NCI-H2107 (cell line): ENCODE results near the gene SPEM3.
A peak's percentile ranks its signal among the peaks of the same experiment; 100 is the strongest.
"Not testable (repeated sequence)": the region's sequence is repeated elsewhere in the genome, so short reads cannot be mapped to it uniquely, and the experiment has no call there.

ENCODE experiments used
- DNase-seq: peaks from one replicate; lab custom pipeline; 2025; lab: John Stamatoyannopoulos, UW

The SPEM3 gene

DNA sequence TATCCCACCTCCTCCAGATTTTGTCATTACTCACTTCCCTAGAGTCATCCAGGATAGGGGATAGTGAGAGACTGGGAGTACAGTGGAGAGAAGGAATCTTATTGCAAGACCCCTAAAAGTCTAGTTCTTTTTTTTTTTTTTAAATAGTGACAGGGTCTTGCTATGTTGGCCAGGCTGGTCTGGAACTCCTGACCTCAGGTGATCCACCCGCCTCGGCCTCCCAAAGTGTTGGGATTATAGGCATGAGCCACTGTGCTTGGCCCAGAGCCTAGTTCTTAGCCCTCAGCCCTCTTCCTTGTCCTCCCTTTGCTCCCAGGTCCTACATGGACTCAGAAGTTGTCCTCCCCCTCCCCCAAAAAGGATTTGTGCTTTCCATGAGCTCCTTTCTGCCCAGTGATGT lies 13.5 kb downstream of the SPEM3 start:
- DNase-seq = no peak

DNA sequence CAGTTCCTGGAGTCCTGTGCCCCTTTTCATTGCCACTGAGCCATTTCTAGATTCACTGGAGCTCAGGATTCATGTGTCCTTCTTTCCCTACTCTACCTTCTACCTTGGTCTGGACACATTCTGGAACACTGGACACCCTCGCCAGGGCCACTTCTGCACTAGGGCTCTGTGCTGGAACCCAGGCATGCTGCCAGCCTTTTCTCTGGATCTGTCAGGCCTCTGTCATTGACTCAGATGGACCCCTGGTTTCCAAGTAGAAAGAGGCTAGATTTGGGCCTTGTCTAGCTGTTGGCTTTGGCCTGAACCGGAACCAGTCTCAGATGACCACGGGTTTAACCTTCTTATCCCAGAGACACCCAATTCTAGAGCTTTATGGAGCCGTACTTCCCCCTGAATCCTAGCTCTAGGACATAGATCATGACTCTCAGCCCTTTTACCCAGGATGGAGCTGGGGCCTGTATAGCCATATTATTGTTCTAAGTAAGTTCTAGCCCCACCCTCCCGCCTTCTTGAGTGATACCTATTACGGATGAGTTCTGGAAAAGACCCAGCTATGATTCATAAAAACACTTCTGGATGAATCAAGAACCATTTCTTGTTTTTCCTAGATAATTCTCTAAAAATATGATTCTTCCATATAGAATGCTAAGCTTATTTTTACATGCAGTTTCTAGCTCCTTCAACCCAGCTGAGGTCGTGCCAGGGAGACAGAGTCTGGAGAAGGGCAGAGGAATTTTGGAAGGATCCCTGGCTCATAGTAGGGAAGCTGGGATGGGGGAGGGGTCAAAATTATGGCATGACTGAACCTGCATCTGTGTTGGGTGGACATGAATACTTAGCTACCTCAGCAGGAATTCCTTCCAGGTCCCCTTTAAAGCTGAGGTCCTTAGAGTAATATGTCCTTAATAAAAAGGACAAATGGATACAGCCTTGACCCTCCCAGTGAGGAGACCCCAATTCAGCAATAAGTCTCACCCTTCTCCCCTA lies 15.1 kb downstream of the SPEM3 start:
- DNase-seq = no peak

DNA sequence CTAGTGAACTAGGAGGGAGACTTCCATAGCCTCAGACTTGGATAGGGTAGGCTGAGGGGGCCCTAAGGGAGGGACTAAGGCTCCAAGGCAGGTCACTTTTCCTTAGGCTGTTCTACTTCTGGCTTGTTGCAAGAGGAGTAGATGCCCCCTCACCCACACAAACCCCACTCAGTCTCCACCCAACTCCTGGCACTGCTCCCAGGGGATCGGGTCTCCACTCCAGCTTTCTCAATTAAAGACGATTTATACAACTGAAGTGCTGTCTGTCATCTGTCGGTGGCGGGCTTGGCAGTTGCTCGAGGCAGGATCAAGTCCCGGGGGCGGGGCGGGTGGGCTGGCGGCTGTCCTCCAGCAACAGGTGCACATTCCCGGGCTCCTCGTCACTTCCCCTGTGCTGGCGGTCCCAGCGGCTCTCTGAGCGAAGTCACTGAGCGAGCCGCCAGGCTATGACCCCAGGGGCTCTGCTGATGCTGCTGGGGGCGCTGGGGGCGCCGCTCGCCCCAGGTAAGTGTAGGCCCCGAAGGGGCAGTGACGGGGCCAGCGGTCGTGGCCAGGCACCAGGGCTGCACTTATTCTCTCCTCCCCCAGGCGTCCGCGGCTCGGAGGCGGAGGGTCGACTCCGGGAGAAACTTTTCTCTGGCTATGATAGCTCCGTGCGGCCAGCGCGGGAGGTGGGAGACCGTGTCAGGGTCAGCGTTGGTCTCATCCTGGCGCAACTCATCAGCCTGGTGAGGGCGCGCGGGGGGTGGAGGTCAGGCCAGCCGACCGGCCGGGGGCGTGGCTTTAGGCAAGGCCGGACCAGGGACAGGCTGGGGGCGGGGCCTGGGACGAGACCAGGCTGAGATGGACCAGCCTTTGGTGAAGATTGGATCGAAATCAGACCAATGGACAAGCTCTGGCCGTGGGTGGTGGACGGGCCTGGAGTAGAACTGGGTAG lies 16.3 kb downstream of the SPEM3 start, which contains the start of gene CHRNB1:
TSS of gene CHRNB1 (plus strand) at position 380 of the 937 bp plus-strand sequence. CDS start at position 447, 67 bp downstream.
- peak; percentile 16 for DNase-seq

- DNase-seq = no peak
Observed at GRCh38 chr17:7445619-7445968, 16.9 kb downstream of the SPEM3 start.

- DNase-seq = no peak
Observed at GRCh38 chr17:7448461-7448860, 19.8 kb downstream of the SPEM3 start.

GRCh38 chr17:7459961-7460545 lies 31.4 kb downstream of the SPEM3 start:
- no peak for DNase-seq

- no peak for DNase-seq
Observed at GRCh38 chr17:7460850-7461660, 32.4 kb downstream of the SPEM3 start.

DNA sequence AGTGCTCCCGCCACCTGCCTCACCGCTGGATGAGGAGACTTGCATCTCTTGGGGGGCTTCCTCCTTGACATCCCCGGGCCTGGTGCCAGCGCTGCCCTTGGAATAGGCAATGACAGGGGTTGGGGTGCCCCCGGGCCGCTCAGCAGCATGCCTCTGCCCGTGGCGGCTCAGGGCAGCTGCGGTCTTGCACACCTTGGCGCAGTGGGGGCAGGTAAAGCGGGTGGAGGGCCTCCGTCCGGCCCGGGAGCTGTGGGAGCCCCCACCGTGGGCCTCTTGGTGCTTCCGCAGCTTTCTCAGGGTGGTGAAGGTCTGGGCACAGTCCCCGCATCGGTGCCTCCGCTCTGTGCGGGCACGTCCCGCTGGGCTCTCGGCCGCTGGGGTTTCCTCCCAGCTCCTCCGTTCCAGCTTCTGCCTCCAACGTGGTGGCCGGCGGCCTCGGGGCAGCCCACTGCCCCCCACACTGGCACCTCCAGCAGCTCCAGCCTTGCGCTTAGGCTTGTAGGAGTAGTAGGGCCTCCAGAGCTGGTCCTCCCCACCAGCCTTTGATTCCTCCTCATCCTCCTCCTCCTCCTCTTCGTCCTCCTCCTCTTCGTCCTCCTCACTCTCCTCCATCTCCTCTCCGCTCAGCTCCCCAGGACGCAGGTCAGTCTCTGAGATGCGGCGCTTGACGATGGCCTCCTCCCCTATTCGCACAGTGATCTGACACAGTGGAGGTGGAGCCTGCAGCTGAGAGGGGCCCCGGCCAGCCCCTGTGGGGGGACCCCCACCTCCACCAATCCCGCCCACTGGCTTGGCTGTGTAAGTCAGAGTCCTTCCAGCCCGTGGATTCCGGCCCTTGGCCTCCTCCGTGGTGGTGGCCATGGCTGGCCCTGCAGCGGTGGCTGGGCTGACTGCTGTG lies 34.1 kb downstream of the SPEM3 start:
- no peak for DNase-seq

- no peak for DNase-seq
Observed at GRCh38 chr17:7463372-7463846, 34.8 kb downstream of the SPEM3 start.

- no peak for DNase-seq
Observed at GRCh38 chr17:7464081-7464480, 35.4 kb downstream of the SPEM3 start.

DNA sequence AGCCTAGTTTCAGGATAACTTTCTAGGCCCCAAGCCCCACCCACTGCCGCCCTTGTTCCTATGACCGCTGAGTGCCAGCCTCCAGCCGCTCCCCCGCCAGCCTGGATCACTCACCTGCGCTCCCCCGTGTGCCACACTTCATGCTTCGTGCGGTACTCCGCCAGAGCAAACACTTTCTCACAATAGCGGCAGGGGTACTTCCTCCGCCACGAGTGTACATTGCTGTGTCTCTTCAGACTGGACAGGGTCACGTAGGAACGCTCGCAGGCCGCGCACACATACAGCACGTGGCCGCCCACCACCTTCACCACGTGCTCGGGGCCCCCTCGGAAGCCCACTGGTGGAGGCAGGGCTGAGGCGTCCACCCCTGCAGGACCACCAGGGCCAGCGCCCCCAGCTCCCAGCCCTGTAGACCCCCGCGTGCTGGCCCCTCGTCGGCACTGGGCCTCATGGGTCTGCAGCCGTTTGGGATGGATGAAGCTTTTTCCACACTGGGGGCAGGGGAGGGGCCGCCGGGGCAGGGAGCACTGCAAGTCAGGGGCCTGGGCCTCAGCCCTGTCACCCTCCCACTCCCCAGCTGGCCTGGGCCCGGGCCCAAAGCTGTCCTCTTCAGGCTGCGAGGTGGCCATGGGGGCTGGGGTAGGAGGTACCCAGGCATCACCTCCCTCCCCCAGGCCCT lies 37.1 kb downstream of the SPEM3 start:
- no peak for DNase-seq

- DNase-seq = no peak
Observed at GRCh38 chr17:7466318-7466638, 37.6 kb downstream of the SPEM3 start.

DNA sequence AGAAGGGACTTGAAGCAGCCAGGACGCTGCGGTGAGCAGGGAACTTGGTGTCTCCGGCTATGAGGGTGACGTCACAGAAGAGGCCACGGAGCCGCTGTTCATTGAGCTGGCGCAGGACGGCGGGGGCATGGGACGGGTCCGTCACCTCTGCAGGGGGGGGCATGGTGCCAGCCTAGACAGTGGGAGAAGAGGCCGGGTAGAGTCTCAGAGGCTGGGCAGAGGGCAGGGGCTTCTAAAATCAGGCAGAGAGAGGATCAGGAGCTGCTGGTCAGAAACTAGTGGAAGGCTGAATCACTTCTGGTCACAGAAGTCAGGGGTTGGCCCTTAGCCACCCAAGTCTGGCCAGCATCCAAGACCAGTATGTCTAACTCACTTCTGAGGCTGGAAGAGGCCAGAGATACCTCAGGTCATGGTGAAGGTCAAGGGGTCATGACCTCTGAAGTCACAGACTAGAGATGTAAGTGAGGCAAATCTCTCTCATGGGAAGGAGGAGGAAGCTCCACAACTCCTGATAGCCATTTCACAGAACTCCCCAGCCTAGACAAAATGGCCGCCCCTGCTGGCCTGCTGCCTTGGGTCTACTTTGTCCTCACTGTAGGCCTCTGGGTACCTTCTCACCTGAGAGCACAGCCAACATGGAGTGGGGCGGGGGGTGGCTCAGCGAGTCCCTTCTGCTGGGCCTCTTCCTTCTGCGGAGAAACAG lies 38.1 kb downstream of the SPEM3 start:
- DNase-seq = no peak

- no peak for DNase-seq
Observed at GRCh38 chr17:7467498-7467897, 38.8 kb downstream of the SPEM3 start.

GRCh38 chr17:7468290-7468689 lies 39.6 kb downstream of the SPEM3 start:
- no peak for DNase-seq

DNA sequence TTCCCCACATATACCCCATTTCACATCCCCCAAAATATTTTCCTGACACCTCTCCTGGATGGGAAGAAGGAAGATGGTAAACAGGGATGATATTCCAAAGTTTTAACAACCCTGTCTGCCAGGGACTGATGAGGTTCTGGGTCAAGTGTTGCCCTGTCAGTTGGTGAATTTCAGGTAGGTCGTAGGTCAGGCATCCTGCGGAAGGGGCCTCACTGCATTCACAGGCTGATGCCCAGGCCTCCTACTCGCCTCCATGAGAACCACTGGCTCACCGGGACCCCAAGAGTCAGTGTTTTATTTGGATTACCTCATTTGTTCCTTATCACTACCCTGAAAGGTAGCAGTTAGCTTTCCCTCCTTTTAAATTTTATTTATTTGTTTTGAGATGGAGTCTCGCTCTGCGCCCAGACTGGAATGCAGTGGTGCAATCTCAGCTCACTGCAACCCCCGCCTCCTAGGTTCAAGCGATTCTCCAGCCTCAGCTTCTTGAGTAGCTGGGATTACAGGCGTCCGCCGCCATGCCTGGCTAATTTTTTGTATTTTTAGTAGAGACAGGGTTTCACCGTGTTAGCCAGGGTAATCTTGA lies 40.2 kb downstream of the SPEM3 start:
- DNase-seq = no peak

DNA sequence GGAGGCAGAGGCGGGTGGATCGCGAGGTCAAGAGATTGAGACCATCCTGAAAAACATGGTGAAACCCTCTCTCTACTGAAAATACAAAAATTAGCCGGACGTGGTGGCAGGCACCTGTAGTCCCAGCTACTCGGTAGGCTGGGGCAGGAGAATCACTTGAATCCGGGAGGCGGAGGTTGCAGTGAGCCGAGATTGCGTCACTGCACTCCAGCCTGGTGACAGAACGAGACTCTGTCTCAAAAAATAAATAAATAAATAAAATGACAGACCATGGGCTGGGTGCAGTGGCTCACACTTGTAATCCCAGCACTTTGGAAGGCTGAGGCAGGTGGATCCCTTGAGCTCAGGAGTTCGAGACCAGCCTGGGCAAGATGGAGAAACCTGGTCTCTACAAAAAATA lies 41.2 kb downstream of the SPEM3 start:
- DNase-seq = not testable (repeated sequence)

- DNase-seq = not testable (repeated sequence)
Observed at GRCh38 chr17:7470457-7470973, 41.9 kb downstream of the SPEM3 start.
